D341Med (cell line): ENCODE measurements around the gene TNIK.
A peak's percentile ranks its signal among the peaks of the same experiment; 100 is the strongest.

Experiments used
- DNase-seq: peaks from one replicate; pipeline ENCODE4 v3.0.0; 2012; ENCODE audit warnings: low spot score

Gene TNIK

GRCh38 chr3:171417137-171417536, 43.1 kb downstream of the TNIK start:
- DNase-seq = no peak

GRCh38 chr3:171416666-171417065, 43.5 kb downstream of the TNIK start:
- DNase-seq = no peak

- no peak for DNase-seq
Observed at GRCh38 chr3:171416061-171416460, 44.1 kb downstream of the TNIK start.

GRCh38 chr3:171415070-171415469, 45.1 kb downstream of the TNIK start:
- no peak for DNase-seq

- no peak for DNase-seq
Observed at GRCh38 chr3:171412473-171412872, 47.7 kb downstream of the TNIK start.

- DNase-seq = no peak
Observed at GRCh38 chr3:171412054-171412453, 48.2 kb downstream of the TNIK start.

- DNase-seq = no peak
Observed at GRCh38 chr3:171410186-171410585, 50.0 kb downstream of the TNIK start.

- no peak for DNase-seq
Observed at GRCh38 chr3:171407759-171408158, 52.4 kb downstream of the TNIK start.

- no peak for DNase-seq
Observed at GRCh38 chr3:171404376-171404967, 55.7 kb downstream of the TNIK start.

- no peak for DNase-seq
Observed at GRCh38 chr3:171402281-171402680, 57.9 kb downstream of the TNIK start.

GRCh38 chr3:171401432-171401831, 58.8 kb downstream of the TNIK start:
- DNase-seq = peak; percentile 44

- DNase-seq = no peak
Observed at GRCh38 chr3:171399842-171400241, 60.4 kb downstream of the TNIK start.

GRCh38 chr3:171398343-171398742, 61.9 kb downstream of the TNIK start:
- no peak for DNase-seq

- DNase-seq = no peak
Observed at GRCh38 chr3:171397089-171397488, 63.1 kb downstream of the TNIK start.

GRCh38 chr3:171396048-171396447, 64.2 kb downstream of the TNIK start:
- no peak for DNase-seq

- no peak for DNase-seq
Observed at GRCh38 chr3:171393032-171393744, 67.0 kb downstream of the TNIK start.

GRCh38 chr3:171391432-171391831, 68.8 kb downstream of the TNIK start:
- no peak for DNase-seq

GRCh38 chr3:171390051-171390941, 69.9 kb downstream of the TNIK start:
- DNase-seq = no peak

GRCh38 chr3:171389491-171389890, 70.7 kb downstream of the TNIK start:
- DNase-seq = no peak

GRCh38 chr3:171388527-171388926, 71.7 kb downstream of the TNIK start:
- no peak for DNase-seq

GRCh38 chr3:171387062-171387461, 73.1 kb downstream of the TNIK start:
- no peak for DNase-seq

GRCh38 chr3:171385086-171385485, 75.1 kb downstream of the TNIK start:
- DNase-seq = no peak
